ENCODE results near the gene ARHGEF12.

Gene ARHGEF12

GRCh38 chr11:120431633-120432032 lies 95.4 kb downstream of the ARHGEF12 start:
- peak; percentile 51 for DNase-seq

GRCh38 chr11:120432056-120433018 lies 96.1 kb downstream of the ARHGEF12 start:
- peak; percentile 98 for DNase-seq

GRCh38 chr11:120441592-120441991 lies 105.4 kb downstream of the ARHGEF12 start:
- DNase-seq: no peak

- DNase-seq: no peak
These were observed 105.8 kb downstream of the ARHGEF12 start for GRCh38 chr11:120442031-120442430.

GRCh38 chr11:120446802-120447201 lies 110.6 kb downstream of the ARHGEF12 start:
- no peak for DNase-seq

- DNase-seq: no peak
These were observed 112.0 kb downstream of the ARHGEF12 start for GRCh38 chr11:120448240-120448639.

- no peak for DNase-seq
These were observed 119.3 kb downstream of the ARHGEF12 start for GRCh38 chr11:120455487-120455886.

- peak; percentile 30 for DNase-seq
These were observed 121.8 kb downstream of the ARHGEF12 start for GRCh38 chr11:120457996-120458395.

- DNase-seq: no peak
These were observed 126.6 kb downstream of the ARHGEF12 start for GRCh38 chr11:120462825-120463224.

- DNase-seq: no peak
These were observed 129.8 kb downstream of the ARHGEF12 start for GRCh38 chr11:120465921-120466534.

GRCh38 chr11:120467627-120468026 lies 131.4 kb downstream of the ARHGEF12 start:
- DNase-seq: peak; percentile 28

- peak; percentile 91 for DNase-seq
These were observed 134.9 kb downstream of the ARHGEF12 start for GRCh38 chr11:120471131-120471530.

- DNase-seq: no peak
These were observed 135.8 kb downstream of the ARHGEF12 start for GRCh38 chr11:120471994-120472393.

GRCh38 chr11:120473503-120473902 lies 137.3 kb downstream of the ARHGEF12 start:
- DNase-seq: no peak

GRCh38 chr11:120482149-120482548 lies 145.9 kb downstream of the ARHGEF12 start:
- no peak for DNase-seq

GRCh38 chr11:120484722-120485121 lies 148.5 kb downstream of the ARHGEF12 start:
- no peak for DNase-seq

- no peak for DNase-seq
These were observed 149.9 kb downstream of the ARHGEF12 start for GRCh38 chr11:120486138-120486537.

GRCh38 chr11:120489799-120490198 lies 153.6 kb downstream of the ARHGEF12 start:
- DNase-seq: no peak

GRCh38 chr11:120492486-120492885 lies 156.3 kb downstream of the ARHGEF12 start:
- DNase-seq: no peak

GRCh38 chr11:120494595-120494994 lies 158.4 kb downstream of the ARHGEF12 start:
- no peak for DNase-seq

GRCh38 chr11:120499088-120499487 lies 162.9 kb downstream of the ARHGEF12 start:
- DNase-seq: no peak

- no peak for DNase-seq
These were observed 163.6 kb downstream of the ARHGEF12 start for GRCh38 chr11:120499859-120500258.

GRCh38 chr11:120500414-120501071 lies 164.3 kb downstream of the ARHGEF12 start:
- no peak for DNase-seq

GRCh38 chr11:120501440-120501839 lies 165.2 kb downstream of the ARHGEF12 start:
- no peak for DNase-seq
